ENCODE measurements around the gene TSPAN4.

Gene TSPAN4

DNA sequence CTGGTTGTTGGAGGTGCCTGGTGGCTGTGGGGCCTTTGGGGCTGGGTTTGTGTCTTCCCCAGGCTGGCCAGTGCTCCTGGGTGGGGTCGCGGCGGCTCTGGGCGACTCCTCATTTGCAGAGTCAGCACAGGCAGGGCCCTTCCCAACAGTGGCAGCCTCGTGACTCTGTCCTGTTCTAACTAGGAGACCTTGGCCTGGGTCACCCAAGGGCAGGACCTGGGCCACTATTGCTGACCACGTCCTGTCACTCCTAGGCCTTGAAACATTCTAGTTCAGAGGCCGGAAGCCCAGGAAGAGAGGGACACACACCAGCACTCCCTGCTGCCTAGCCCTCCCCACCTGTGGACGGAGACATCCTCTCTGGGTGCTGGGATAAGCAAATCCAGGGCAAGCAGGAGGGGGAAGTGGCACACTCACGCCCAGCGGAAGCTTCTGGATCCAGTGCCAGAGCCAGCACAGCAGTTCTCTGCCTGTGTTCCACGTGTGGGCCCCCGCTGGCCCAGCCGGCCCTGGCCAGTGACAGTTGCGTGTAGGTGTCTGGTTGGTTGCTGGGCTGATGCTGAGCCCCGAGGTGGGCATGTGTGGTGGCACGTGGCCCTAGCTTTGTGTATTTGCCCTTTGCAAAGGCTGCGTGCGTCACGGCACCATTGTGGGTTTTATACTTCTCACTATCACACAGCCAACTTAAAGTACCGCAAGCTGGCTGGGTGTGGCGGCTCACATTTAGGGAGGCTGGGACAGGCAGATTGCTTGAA lies 72.3 kb downstream of the TSPAN4 start:
- H3K4me3 Mint-ChIP-seq = no peak overlapping the region
- no peaks in the 10 kb centered on the region for H3K27me3 Mint-ChIP-seq (ENCODE audit: low read depth)
- no peaks in the 10 kb centered on the region for H3K36me3 Mint-ChIP-seq (ENCODE audit: low read depth)
- TF ChIP-seq, protein P1, sequence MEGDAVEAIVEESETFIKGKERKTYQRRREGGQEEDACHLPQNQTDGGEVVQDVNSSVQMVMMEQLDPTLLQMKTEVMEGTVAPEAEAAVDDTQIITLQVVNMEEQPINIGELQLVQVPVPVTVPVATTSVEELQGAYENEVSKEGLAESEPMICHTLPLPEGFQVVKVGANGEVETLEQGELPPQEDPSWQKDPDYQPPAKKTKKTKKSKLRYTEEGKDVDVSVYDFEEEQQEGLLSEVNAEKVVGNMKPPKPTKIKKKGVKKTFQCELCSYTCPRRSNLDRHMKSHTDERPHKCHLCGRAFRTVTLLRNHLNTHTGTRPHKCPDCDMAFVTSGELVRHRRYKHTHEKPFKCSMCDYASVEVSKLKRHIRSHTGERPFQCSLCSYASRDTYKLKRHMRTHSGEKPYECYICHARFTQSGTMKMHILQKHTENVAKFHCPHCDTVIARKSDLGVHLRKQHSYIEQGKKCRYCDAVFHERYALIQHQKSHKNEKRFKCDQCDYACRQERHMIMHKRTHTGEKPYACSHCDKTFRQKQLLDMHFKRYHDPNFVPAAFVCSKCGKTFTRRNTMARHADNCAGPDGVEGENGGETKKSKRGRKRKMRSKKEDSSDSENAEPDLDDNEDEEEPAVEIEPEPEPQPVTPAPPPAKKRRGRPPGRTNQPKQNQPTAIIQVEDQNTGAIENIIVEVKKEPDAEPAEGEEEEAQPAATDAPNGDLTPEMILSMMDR (IDR thresholded peaks at IDR 0.05; ENCODE audit: unreplicated experiment in 3 of 3) = no peak
- no peak overlapping the region for H3K27ac Mint-ChIP-seq
- peaks cover 5% of the 10 kb centered on the region for H3K4me1 Mint-ChIP-seq
- H3K9me3 Mint-ChIP-seq = no peaks in the 10 kb centered on the region

Measured in nephron (organoid).